NCI-H524 treated with DMSO at 0.1 percent for 48 hours (cell line): ENCODE data around the gene FBXO7.
"Not testable (repeated sequence)": the region's sequence is repeated elsewhere in the genome, so short reads cannot be mapped to it uniquely, and the experiment has no call there.

Source experiments
- DNase-seq: peaks from one replicate; lab custom pipeline; 2025; lab: John Stamatoyannopoulos, UW

FBXO7 gene

GRCh38 chr22:32474635-32475467 is at the start of gene FBXO7:
FBXO7 (plus strand) TSS chr22:32474811; CDS start chr22:32475003, 192 bp downstream.
- peak; percentile 72 for DNase-seq

- DNase-seq, result no peak
Observed at GRCh38 chr22:32426881-32427280, 47.7 kb upstream of the FBXO7 start.

GRCh38 chr22:32430352-32430751 is 44.3 kb upstream of the FBXO7 start:
- DNase-seq, result no peak

DNA sequence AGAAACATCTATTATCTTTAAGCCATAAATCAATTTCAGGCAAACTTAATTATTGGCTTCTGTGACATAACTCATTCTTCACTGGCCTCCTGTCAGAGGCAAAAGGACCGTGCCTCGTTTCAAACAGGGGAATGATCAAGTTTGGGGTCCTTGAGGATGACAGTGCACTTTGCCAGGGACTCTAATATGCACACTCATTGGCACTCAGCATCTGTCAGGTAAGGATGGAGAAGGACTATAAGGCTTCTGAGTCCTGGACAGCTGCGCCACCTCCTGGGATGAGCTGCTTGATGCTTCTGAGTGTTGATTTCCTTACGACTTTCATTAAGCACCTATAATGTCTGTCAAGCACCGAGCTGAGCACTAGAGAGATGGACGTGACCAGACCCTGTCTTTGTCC is 30.5 kb upstream of the FBXO7 start:
- peak; percentile 45 for DNase-seq

DNA sequence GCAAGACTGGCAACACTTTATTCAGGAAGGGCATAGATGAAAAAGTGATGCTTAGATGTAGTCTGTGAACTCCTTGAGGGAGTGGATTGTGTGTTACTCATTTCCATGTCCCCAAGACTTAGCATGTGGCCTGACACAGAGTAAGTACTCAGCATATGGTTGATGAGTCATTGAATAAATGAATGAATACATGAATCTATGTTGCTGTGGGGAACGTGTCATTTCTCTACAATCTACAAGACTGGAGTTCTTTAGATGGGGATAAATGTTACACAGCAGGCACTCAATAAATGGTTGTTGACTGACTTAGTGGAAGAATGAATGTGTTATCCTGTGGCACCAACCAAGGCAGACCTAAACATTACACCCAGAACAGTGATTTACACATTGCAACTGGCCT is 28.3 kb upstream of the FBXO7 start:
- DNase-seq, result no peak

GRCh38 chr22:32448980-32449379 is 25.6 kb upstream of the FBXO7 start:
- DNase-seq, result no peak

DNA sequence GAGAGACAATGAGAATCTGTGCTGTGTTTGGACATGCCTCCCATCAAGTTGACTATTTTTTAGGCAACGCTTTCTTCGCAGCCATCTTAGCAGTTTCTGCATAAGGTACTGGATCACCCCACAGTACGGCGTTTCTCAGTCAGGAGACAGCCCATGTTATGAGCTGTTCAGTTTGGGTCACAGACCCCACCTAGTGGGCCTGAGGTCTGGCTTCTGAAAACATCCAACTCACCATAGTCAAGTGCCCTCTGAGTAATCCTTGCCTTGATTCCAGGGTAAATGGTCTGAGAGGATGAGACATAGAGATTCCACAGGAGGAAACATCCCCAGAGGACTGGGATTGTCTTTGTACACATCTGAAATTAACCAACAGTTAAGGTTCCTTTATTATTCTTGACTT is 17.6 kb upstream of the FBXO7 start:
- DNase-seq, result no peak

DNA sequence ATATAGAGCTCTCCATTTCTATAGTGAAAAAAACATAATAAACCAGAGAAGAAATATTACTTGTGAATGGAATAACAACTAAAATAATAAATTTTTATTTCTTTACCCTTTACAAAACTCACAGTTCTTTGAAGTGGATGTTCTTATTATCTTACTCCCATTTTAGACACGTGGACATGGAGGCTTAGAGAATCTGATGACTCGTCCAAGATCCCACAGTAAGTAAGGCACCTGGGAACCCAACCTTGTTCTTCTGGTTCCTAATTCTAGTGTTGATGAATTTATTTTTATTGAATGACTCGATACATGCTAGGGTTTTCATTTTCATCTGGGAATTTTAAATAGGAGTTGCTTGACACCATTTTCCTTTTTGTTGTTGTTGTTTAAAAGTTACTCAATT is 12.2 kb upstream of the FBXO7 start:
- no peak for DNase-seq

DNA sequence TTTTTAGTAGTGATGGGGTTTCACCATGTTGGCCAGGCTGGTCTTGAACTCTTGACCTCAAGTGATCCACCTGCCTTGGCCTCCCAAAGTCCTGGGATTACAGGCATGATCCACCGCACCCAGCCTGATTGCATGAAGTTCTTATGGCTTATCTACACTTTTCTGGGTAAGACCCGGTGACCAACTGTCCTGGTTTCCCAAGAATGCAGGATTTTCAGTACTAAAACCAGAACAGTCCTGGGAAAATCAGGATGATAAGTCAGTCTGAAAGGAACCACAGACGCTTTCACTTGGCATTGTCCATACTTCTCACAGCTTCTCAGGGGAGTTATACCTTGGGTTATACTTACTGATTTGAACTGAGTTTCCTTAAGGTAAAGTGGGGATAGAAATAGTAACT is 8.9 kb upstream of the FBXO7 start:
- DNase-seq, result no peak

DNA sequence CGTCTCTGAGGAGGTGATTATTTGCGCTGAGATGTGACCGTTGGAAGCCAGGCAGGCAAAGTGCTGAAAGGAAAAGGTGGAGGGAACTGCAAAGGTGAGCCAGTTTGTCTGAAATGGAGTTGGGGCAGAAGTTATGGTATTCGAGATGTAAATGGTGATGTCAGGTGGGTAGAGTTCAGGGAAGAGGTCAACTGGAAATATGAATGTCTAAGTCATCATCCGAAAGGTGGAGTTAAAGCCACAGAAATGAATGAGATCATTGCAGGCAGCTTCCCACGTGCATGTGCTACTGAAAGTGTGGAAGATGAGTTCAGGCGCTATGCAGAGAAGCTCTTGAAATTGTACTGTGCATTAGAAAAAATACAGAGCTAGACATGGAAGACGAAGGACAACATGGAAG is 8.1 kb upstream of the FBXO7 start:
- no peak for DNase-seq

- peak; percentile 82 for DNase-seq
Observed at GRCh38 chr22:32469799-32470212, 4.8 kb upstream of the FBXO7 start.

GRCh38 chr22:32473388-32473952 is 1.1 kb upstream of the FBXO7 start:
- peak; percentile 23 for DNase-seq

DNA sequence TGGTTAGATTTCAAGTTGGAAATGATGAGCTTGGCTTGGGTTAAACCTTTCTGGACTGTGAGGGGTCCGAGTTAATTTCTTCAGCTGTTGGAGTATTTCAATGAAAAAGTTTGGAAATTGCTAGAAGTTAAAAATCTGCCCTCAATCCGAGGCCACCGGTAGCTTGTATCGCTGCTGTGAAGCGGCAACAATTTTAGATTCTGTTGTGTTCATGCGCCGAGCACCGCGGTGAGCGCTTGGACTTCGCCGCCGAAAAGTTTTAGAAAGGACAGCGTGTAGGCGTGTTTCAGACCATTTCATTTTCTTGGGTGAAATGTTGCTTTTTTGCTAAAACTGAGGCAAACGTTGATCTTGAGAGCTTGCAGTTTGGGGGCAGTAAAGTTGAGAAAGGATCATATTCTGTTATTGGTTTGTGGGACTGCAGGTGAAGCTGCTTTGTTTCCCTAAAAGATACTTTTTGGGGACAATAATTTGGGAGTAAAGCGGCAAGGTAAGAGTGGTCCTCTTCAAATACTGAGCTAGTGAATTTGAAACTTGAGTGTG is 928 bp downstream of the FBXO7 start:
- no peak for DNase-seq

- no peak for DNase-seq
Observed at GRCh38 chr22:32476281-32477195, 1.9 kb downstream of the FBXO7 start.

DNA sequence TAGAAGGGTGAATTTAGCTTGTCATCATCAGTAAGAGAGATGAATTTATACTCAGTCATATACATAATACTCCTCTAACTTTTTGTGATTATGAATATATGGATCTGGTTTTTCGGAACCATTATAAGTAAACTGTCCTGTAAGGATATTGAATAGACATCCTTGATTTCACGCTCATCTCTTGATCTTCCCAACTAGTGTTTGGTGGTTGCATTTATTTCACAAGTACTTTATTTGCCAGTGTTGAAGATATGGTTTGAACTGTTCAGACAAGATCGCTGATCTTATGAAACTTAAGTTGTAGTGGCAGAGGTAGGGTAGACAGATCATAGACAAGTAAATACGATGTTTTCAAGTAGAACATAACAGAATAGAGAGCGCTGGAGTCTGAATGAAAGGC is 3.0 kb downstream of the FBXO7 start:
- DNase-seq, result no peak

- not testable (repeated sequence) for DNase-seq
Observed at GRCh38 chr22:32478552-32478951, 3.9 kb downstream of the FBXO7 start.

- DNase-seq, result no peak
Observed at GRCh38 chr22:32478994-32479393, 4.4 kb downstream of the FBXO7 start.

DNA sequence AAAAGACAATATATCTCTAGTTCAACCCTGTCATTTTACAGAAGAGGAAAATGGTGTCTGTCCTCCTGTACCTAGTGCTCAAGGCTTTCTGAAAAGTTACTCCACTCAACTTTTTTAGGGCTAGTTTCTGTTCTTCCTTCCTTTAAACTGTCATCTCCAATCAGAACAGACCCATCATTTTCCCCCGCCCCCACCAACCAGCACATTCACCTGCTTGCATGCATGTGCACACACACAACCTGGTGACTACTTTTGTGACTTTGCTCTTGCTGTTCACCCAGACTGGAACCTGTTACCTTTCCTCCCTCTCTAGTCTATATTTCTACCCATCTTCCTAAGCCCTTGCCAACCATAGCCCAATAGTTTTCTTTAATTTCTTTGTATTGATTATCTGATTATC is 5.6 kb downstream of the FBXO7 start:
- DNase-seq, result no peak

- no peak for DNase-seq
Observed at GRCh38 chr22:32482708-32483107, 8.1 kb downstream of the FBXO7 start.

- no peak for DNase-seq
Observed at GRCh38 chr22:32486656-32487390, 12.2 kb downstream of the FBXO7 start.

DNA sequence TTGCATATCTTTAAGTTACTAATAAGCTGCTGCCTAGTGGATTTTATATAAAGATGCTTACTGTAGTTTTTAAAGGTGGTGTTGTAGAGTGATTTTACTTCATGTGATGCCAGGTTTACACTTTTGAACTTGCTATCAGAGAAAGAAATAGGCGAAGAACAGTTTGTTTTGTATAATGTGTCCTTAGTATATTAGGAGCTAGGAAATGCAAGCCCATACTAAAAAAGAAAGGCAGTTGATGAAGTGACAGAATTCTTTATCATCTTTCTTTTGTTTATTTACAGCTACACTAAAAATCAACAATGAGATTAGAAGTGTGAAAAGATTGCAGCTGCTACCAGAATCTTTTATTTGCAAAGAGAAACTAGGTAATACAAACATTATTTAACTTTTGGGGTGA is 12.8 kb downstream of the FBXO7 start:
- DNase-seq, result no peak

- DNase-seq, result no peak
Observed at GRCh38 chr22:32489377-32489776, 14.8 kb downstream of the FBXO7 start.
